HG03469 (cell line): ENCODE data around the gene PARP1.

ENCODE experiments used
- ATAC-seq: cut with Tn5 transposase; IDR thresholded peaks from one replicate; pipeline ENCODE4 v1.9.1; 2021; ENCODE audit warnings: mild to moderate bottlenecking, moderate library complexity, moderate number of reproducible peaks; ENCODE audit not compliant: unreplicated experiment

Gene PARP1

DNA sequence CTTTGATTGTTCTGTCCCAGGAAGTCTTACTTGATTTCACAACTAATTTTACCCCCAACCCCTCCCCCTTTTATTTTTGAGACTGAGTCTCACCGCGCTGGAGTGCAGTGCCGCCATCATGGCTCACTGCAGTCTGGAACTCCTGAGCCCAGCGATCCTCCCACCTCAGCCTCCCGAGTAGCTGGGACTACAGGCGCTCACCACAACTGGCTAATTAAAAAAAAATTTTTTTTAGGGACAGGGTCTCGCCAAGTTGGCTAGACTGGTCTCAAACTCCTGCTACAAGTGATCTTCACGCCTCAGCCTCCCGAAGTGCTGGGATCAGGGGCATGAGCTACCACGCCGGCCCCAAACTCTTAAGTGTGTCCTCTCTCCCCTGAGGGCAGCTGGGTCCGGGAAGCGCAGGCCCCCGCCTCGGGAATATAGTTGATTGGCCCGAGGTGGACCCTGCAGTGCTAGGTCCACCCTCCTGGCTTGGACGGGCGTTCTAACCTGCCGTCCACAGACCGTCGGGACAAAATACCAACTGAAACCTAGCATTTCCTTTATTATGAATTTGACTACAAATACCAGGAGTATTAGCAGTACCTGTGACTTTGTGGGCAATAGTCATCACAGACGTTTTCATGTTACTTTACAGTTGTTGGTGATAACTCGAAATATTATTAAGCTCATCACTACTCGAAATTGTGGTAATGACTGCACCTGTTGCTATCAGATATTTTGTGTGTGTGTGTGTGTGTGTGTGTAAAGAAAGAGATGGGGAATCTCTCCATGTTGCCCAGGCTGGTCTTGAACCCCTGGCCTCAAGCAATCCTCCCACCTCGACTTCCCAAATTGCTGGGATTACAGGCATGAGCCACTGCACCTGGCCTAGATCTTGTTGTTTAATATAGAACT lies 642 bp upstream of the PARP1 start:
- no peak for ATAC-seq

DNA sequence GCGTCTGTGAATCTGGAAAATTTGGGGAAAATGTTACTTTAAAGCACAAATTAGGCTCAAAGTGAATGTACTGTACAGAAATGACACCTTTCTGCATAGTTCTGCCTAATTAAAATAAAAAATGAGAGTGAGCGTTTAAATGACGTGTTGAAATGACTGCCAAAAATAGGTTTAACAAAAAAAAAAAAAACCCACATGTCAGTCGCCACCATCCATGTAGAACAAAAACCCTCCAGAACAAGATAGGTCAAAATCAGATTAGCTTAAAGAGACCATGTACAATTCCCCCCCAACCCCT lies 745 bp downstream of the PARP1 start:
- ATAC-seq: no peak

DNA sequence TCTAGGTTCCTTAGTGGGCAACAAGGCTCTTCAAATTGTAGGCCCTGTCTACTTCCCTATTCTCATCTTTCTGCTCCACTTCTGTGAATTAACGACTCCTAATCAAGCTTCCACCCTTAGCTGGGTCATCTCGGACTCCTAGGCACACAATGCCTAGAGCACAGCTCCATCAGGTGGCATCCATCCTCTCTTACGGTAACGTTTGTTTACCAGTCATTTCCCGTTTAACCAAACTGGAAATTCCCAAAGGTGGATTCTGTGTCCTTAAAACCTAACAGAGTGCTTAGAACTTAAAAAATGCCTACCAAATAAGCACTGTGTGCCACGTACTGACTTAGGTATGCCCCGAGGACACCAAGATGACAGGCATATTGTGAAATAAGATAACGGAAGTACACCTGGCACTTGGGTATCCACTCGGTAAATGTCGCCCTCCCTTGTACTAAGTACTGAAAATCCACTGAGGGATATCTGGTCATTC lies 1.5 kb downstream of the PARP1 start:
- ATAC-seq: no peak

DNA sequence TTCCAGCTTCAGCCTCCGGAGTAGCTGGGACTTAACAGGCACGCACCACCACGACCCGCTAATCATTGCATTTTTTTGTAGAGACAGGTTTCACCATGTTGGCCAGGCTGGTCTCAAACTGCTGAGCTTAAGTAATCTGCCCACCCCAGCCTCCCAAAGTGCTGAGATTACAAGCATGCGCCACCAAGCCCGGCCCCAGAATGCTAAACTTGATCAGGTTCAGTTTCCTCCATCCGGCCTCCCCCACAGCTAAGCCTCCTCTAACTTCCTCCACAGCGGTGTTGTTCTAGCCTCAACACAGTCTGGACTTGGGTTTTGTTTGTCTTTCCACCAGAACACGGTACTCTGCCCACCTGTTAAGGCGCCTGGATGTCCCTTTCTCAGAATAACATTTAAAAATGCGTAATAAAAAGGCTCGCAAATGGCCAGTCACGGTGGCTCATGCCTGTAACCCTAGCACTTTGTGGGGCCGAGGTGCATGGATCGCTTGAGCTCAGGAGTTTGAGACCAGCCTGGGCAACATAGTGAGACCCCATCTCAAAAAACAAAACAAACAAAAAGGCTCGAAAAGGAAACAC lies 2.4 kb downstream of the PARP1 start:
- ATAC-seq: no peak

DNA sequence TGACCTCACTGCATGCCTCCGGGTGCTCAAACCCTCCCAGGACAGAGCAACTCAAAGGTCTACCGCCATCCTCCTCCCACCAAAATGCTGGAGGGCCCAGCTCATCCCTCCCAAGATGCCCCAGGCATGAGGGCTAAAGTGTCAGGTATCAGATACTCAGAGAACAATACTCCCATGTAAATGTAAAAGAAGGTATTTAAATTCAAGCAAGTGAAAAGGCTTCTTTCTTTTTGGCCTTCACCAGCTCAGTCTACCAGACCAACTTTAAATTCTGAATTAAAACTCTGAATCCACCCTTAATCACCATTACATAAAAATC lies 3.0 kb downstream of the PARP1 start:
- ATAC-seq: no peak

DNA sequence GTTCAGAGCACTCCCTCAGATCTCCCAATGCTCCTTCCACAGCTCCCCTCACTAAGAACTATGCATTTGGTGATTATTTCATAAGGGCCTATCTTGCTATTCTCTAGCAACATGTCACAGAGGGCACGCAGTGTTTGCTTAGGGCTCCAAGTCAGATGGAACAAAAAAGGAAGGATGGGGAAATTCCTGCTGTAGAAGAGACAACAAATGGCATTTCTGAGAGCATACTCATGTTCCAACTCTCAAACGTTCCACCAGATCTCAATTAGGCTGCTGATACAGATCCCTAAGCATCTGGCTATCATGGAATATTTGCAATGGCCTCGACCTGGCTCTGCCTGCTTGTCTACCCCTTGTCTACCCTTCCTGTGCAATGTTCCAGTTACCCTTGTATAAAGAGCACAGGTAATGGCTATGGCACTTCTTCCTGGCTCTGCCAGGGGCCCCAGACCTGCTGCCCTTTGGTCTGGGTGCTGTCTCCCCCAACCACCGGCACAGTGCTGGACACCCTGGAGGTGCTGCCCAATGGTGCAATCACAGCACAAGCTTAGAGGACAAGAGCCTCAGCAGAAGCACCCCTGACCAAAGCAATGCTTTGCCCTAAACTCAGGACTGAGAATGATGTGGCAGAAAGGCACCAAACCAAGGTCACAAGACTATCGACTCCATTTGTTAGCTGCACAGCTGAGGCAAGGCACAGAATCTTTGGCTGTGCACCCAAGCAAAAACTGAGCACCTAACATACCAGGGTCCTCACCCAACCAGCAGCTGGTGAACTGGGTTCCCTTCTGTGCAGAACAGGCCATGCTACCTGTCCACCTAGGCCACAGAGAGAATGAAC lies 3.6 kb downstream of the PARP1 start:
- ATAC-seq: no peak

DNA sequence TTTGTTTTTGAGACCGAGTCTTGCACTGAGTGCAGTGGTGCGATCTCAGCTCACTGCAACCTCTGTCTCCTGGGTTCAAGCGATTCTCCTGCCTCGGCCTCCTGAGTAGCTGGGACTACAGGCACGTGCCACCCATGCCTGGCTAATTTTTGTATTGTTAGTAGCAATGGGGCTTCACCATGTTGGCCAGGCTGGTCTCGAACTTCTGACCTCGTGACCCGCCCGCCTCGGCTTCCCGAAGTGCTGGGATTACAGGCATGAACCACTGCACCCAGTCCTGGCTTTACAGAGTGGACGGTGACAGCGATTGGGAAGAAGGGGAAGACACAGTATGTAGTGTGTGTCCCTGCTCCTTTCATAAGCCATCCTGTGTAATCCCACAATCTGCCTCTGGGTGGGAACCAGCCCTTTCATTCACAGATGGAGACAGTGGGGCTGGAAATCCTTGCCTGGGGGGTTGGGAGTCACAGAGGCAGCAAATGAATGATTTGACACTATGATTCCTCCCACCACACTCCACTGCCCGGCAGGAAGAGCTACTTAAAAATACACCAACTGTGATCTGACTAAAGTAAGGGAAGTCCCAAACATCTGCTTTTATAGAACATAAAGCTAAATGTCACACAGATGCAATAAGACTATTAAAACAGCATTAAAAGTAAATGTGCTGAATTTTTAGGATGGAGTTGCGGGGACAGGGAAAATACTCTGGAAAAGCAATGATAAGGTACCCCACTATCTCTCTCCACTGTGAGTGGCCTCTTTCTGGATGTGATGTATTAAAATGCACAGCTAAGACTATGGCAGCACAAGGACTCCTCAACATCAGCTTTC lies 4.5 kb downstream of the PARP1 start:
- no peak for ATAC-seq

DNA sequence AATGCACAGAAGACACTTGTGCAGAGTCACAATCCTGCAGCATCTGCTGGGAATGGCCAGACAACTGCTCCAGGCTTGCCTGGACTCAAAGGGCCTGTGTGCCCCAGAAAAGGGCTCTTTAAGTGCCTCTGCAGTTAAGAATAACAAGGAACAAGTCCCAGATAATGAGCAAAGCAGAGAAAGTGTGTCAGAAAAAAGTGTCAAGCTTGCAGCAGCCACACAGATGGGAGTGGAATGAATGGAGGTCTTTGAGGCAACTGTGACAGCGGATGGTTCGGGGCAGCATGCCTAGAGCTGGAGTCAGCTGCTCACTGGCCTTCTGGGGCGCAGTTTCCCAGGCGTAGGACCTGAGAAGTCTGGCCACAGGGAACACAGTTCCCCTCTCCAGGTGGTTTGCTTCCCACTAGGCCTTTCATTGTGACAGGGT lies 5.1 kb downstream of the PARP1 start:
- ATAC-seq: no peak

DNA sequence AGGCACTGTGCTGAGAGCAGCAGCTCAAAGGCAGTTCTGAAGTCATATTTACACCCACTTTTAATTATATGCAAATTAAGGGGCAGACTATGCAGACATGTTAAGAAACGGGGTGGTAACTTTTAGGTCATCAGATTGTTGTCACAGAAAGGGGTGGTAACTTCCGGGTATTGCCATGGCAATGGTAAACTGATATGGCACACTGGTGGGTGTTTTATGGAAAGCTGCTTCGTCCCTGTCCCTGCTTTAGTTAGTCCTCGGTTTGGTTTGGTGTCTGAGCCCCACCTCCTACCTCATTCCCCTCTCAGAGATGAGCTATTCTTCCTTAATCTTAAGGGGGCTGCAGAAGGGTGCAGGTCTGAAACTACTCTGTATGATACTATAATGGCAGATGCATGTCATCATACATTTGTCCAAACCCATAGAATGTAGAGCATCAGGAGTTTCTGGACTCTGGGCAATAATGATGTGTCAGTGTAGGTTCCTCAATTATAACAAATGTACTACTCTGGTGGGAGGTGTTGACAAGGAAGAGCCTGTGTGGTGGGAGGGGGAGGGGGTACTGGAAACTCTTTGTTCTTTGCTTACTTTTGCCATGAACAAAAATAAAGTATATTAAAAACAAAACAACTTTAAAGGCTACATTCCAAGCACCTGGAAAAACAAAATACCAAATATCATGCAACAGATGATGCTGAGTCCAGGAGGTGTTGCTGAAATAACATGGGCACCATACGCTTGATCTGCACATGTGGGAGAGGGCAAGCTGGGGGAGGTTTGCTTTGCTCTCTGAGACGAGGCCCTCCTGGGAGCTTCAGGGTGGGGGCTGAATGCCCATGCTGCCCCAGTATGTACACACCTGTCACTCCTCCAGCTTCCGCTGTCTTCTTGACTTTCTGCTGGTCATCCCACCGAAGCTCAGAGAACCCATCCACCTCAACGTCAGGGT lies 6.3 kb downstream of the PARP1 start:
- ATAC-seq: no peak

DNA sequence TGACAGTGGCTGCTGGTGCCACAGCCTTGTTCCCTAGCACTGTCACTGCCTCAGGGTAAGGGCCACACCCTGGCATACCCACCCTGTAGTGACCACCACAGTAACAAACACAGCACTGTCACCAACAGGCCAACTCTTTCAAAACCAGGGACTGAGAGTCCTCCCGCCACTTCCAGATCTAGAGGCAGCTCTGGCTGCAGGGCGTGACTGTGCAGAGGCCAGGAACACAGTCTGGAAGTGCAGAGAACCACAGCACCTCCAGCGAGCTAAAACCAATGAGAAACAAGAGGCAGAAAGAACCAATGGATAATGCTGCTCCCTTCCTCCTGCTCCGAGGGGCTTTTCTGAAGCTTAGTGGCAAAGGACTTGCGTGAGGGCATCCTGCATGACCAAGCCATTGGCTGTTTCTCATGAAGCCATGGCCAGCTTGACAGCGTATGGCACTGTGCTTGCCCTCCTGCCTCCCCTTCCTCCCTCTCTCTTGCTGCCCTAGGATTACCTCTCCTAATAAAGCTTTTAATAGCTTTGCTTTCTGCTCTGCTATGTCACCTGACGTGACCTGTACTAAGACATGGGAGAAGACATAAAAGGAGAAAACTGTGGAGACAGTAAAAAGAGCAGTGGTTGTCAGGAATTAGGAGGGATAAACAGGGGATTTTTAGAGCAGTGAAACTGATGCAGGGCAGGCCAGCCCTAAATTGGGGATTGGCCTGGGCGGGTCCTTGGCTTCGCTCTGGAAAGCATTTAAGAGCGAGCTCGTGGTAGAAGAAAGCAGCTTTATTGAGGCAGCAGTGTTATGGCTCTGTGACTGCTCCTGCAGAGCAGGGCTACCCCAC lies 7.2 kb downstream of the PARP1 start:
- no peak for ATAC-seq

DNA sequence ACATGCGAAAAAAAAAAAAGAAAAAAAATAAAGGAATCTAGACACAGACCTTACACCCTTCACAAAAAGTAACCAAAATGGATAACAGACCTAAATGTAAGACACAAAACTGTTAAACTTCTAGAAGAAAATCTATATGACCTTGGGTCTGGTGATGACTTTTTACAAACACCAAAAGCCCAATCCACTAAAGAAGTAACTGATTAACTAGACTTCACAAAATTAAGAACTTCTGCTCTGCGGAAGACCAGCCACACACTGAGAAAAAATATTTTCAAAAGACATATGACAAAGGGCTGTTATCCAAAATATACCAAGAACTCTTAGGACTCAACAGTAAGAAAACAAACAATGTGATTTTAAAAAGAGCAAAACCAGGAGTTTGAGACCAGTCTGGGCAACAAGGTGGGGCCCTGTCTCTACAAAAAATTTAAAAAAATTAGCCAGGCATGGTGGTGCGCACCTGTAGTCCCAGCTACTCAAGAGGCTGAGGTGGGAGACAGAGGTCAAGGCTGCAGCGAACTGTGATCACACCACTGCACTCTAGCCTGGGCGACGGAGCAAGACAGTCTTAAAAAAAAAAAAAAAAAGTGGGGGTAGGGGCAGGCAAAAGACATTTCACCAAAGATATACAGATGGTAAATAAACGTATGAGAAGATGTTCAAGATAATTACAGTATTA lies 9.8 kb downstream of the PARP1 start:
- ATAC-seq: no peak

DNA sequence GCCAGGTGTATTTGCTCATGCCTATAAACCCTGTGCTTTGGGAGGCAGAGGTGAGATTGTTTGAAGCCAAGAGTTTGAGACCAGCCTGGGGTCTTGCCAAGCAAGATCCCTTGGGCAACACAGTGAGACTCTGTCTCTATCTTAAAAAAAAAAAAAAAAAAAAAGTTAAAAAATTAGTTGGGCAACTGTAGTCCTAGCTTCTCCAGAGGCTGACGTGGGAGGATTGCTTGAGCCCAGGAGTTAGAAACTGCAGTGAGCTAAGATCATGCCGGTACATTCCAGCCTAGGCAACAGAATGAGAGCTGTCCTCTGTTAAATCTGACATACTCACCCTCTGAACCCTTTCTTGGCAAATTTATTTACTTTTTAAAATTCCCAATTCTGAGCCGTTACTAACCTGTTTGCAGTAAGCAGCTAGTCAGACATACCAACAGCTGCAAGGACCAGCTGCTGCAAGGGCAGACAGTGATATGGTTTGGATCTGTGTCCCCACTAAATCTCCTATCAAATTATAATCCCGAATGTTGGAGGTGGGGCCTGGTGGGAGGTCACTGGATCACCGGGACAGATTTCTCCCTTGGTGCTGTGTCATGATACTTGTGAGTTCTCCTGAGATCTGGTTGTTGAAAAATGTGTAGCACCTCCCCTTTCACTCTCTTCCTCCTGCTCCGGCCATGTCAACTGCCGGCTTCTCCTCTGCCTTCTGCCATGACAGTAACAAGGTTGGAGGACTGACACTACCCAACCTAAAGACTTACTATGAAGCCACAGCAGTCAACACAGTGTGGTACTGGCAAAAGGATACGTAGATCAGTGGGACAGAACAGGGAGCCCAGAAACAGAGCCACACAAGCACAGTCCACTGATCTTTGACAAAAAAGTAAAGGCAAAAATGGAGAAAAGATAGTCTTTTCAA lies 10.6 kb downstream of the PARP1 start:
- ATAC-seq: no peak

DNA sequence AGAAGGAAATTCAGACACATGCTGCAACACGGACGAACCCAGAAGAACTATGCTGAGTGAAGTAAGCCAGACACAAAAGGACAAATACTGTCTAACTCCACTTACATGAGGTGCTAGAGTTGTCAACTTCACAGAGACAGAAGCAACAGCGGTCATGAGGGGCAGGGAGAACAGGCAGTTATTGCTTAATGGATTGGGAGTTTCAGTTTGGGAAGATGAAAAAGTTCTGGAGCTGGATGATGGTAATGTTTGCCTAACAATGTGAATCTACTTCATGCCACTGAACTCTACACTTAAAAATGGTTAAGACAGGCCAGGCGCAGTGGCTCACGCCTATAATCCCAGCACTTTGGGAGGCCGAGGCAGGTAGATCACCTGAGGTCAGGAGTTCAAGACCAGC lies 12.1 kb downstream of the PARP1 start:
- ATAC-seq: no peak

DNA sequence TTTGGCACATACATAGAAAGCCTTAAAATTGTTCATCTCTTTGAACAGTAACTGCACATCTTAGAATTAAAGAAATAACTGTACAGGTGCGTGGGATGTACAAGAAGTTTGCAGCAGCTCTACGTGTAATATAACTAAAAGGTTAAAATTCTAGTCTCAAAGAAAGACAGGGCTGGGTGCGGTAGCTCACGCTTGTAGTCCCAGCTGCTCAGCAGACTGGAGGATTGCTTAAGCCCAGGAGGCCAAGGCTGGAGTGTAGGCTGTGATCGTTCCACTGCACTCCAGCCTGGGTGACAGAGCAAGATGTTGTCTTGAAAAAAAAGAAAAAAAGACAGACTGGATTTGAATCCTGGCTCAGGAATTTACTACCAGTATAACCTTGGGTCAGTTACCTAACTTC lies 13.4 kb downstream of the PARP1 start:
- no peak for ATAC-seq

DNA sequence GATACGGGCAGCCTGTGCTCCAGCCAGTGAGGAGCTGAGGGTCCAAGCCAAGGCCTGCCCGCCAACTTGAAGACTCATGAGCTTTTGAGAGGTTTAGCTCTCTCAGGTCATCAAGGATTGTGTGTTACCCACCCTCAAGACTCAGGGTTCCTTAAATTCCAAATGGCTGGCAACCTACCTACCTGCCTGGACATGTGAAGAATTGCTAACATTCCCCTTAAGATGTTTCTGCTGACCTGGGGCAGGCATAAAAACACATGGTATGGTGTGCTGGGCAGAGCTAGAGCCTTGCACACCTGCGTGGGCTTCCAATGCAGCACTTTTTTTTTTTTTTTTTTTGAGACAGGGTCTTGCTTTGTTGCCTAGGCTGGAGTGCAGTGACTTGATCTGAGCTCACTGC lies 17.2 kb downstream of the PARP1 start:
- no peak for ATAC-seq

DNA sequence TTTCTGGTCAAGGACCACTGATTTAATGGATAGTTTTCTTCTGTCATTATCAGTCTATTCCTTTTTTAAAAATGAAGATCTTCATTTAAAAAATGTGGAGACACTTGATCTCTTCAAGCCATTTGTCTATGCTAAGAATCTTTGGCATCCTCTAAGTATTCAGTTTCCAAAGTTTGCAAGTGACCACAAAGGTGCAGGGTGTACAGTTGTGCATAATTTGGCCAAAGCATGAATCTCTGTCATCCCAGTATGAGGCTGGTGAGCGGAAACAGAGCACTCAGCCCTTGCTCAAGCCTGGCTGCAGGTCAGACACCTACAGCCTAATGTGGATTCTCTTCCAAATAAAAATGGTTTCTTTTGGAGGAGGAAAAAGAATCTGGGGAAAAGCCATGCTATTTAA lies 19.8 kb downstream of the PARP1 start:
- no peak for ATAC-seq

DNA sequence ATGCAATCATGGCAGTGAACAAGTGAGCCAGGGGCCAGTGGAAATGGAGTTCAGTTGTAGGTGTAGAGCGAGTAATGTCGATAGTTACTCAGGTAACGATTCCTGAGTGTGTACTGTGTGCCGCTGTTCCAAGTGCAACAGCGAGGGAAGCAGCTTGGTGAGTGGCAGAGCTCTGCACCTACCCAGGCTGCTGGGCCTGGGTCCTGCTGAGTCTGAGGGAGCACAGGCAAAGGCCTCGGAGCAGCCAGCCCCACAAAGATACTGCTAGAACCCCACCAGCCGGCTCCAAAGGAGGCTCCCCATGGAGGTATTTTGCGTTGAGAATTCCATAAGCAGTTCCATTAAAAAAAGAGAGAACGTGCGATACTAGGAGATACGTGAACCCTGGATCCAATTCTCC lies 23.2 kb downstream of the PARP1 start:
- ATAC-seq: no peak
